HL-60 (cell line): ENCODE measurements around the gene ZNF277.

Experiments used
- DNase-seq, 2 experiments: peaks; one replicate each; pipeline ENCODE4 v3.0.0-alpha.2; 2010 to 2020; ENCODE audit warnings: low read depth in 1 of 2, low spot score in 1 of 2
- H3K27ac ChIP-seq: fragments of 250-450 bp; sonication (Bioruptor Pico); replicated peaks from 2 replicates; pipeline ENCODE4 v1.5.1; 2020; ENCODE audit warnings: mild to moderate bottlenecking, moderate library complexity
- H3K27me3 ChIP-seq: fragments of 250-450 bp; sonication (Bioruptor Pico); 2 replicates; pipeline ENCODE4 v1.5.1; 2021; ENCODE audit warnings: mild to moderate bottlenecking, moderate library complexity; ENCODE audit not compliant: insufficient read depth, poor library complexity, severe bottlenecking
- H3K4me3 ChIP-seq: replicated peaks from 2 replicates; pipeline ENCODE4 v1.5.1; 2011; ENCODE audit warnings: mild to moderate bottlenecking, control low read depth, low read length; ENCODE audit not compliant: insufficient read depth
- CTCF ChIP-seq: IDR thresholded peaks from one replicate; pipeline ENCODE4 v1.5.1; 2011; ENCODE audit warnings: low read length, control low read depth, inconsistent platforms; ENCODE audit not compliant: insufficient read depth
- GABPA ChIP-seq: IDR thresholded peaks from 2 replicates; pipeline ENCODE4 v1.6.1; 2012; ENCODE audit warnings: low read depth
- POLR2AphosphoS5 ChIP-seq: IDR thresholded peaks from 2 replicates; pipeline ENCODE4 v1.6.1; 2012; ENCODE audit warnings: low read depth
- SPI1 ChIP-seq: IDR thresholded peaks from 2 replicates; pipeline ENCODE4 v1.6.1; 2012; ENCODE audit warnings: low read depth, mild to moderate bottlenecking, borderline replicate concordance
- TF ChIP-seq, protein P1 (sequence below): IDR thresholded peaks from 2 replicates; pipeline ENCODE4 v1.6.1; 2012; ENCODE audit warnings: low read depth; ENCODE audit not compliant: insufficient replicate concordance

ZNF277 gene

GRCh38 chr7:112254156-112254555 is 47.7 kb downstream of the ZNF277 start:
- Histone ChIP-seq H3K27me3 (no peaks in the 10 kb centered on the region), H3K27ac (no peak overlapping the region), H3K4me3 (no peak overlapping the region)
- no peak for DNase-seq
- no peak for TF ChIP-seq POLR2AphosphoS5
- TF ChIP-seq GABPA, result no peak
- TF ChIP-seq, protein P1, sequence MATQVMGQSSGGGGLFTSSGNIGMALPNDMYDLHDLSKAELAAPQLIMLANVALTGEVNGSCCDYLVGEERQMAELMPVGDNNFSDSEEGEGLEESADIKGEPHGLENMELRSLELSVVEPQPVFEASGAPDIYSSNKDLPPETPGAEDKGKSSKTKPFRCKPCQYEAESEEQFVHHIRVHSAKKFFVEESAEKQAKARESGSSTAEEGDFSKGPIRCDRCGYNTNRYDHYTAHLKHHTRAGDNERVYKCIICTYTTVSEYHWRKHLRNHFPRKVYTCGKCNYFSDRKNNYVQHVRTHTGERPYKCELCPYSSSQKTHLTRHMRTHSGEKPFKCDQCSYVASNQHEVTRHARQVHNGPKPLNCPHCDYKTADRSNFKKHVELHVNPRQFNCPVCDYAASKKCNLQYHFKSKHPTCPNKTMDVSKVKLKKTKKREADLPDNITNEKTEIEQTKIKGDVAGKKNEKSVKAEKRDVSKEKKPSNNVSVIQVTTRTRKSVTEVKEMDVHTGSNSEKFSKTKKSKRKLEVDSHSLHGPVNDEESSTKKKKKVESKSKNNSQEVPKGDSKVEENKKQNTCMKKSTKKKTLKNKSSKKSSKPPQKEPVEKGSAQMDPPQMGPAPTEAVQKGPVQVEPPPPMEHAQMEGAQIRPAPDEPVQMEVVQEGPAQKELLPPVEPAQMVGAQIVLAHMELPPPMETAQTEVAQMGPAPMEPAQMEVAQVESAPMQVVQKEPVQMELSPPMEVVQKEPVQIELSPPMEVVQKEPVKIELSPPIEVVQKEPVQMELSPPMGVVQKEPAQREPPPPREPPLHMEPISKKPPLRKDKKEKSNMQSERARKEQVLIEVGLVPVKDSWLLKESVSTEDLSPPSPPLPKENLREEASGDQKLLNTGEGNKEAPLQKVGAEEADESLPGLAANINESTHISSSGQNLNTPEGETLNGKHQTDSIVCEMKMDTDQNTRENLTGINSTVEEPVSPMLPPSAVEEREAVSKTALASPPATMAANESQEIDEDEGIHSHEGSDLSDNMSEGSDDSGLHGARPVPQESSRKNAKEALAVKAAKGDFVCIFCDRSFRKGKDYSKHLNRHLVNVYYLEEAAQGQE, result no peak
- no peak for TF ChIP-seq SPI1
- no peak for TF ChIP-seq CTCF

- Histone ChIP-seq H3K27me3 (no peaks in the 10 kb centered on the region), H3K4me3 (no peak overlapping the region), H3K27ac (no peak overlapping the region)
- TF ChIP-seq, protein P1, result no peak
- TF ChIP-seq GABPA (no peak), CTCF (no peak), POLR2AphosphoS5 (no peak), SPI1 (no peak)
- no peak for DNase-seq
Measured at GRCh38 chr7:112254709-112255387, 48.4 kb downstream of the ZNF277 start.

- TF ChIP-seq SPI1 (no peak), GABPA (no peak), CTCF (no peak), POLR2AphosphoS5 (no peak)
- TF ChIP-seq, protein P1, result no peak
- H3K27ac ChIP-seq, result no peak overlapping the region
Measured at GRCh38 chr7:112255388-112255720, 48.9 kb downstream of the ZNF277 start.

More at GRCh38 chr7:112255388-112255720, 48.9 kb downstream of the ZNF277 start:
- no peak for DNase-seq
- Histone ChIP-seq H3K4me3 (no peak overlapping the region), H3K27me3 (no peaks in the 10 kb centered on the region)
